ENCODE measurements around the gene AKR1C2.

- TF ChIP-seq POLR2A (IDR thresholded peaks at IDR 0.05), result no peak
- no peak for TF ChIP-seq CTCF (IDR thresholded peaks at IDR 0.05)
Observed at GRCh38 chr10:5043716-5044115, 40.1 kb upstream of the AKR1C2 start.

All from adrenal gland (tissue), 5 donors.